GM19035 (cell line): Measurements from ENCODE around the gene RPS6KA5.

Experiments used
- ATAC-seq: cut with Tn5 transposase; IDR thresholded peaks from one replicate; pipeline ENCODE4 v1.9.1; 2021; ENCODE audit not compliant: unreplicated experiment

The RPS6KA5 gene

DNA sequence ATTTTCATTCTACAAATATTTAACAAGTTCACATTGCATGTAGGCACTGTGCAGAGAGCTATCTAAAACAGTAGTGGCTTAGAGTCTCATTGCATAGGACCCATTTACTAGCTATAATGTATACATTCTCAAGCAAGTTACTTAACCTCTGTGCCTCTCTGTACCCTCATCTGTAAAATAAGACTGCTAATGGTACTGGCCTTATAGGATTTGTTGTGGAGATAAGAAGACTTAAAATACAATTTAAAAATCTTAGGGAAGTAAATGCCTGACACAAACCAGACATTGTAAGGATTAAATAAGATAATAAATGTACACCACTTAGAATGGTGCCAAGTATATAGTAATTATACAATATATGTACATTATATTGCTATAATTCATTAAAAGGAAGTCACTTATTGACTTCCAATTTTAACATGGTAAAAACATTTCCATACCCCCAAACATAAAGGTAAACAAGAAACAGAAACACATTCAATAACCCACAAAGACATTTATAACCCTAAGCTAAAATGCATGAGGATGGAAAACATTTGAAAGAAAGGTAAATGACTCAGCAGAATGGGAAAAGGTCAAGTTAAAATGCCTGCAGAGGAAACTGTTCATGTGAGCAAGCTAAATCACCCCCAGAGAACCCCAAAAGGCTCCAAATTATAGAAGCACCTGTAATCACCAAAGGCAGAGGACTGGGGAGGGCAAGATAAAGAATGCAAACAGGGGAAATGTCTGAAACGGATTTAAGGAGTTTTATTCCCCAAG, 30.8 kb downstream of the RPS6KA5 start:
- ATAC-seq, result no peak

DNA sequence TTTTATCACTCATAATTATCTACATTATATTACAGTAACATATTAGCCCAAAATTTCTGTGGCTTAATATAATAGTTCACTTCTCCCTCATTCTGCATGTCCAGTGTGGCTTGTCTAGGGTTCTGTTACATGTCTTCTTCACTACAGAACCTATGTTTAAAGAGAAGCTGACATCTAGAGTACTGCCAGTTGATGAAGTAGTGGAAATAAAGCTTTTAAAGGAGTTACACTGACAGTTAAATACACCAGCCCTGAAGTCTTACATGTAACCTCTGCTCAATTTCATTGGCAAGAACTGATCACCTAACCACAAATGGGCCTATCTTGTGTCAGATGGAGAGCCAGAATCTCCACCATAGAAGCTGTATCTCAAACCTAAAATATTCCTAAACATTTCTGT, 32.9 kb downstream of the RPS6KA5 start:
- no peak for ATAC-seq

DNA sequence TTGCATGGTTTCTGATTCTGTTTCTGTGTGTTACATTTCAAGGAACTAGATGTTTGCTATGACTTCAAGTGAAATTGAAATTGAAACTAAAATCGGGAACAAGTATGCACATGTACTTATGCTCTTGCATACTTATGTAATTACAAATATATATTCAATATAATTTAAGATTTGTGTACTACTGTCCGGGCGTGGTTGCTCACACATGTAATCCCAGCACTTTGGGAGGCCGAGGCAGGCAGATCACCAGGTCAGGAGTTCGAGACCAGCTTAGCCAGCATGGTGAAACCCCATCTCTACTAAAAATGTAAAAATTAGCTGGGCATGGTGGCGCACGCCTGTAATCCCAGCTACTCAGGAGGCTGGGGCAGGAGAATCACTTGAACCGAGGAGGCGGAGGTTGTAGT, 37.8 kb downstream of the RPS6KA5 start:
- peak; percentile 80 for ATAC-seq

GRCh38 chr14:91021991-91022621, 38.3 kb downstream of the RPS6KA5 start:
- peak; percentile 53 for ATAC-seq

DNA sequence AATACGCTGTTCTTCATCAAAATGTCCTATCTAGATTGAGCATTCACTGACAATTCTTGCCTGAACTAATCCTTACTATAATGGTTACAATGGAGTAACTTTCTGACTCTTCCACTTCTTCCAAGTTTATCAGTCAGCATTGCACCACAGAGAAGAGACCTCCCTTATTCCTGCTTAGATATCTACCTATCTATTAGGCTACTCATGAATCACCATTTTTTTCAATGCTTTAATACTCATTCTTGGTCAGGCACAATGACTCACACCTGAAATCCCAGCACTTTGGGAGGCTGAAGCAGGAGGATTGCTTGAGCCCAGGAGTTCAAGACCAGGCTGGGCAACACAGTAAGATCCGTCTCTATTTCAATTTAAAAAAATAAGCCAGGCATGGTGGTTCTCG, 39.3 kb downstream of the RPS6KA5 start:
- no peak for ATAC-seq

- no peak for ATAC-seq
These were observed 40.8 kb downstream of the RPS6KA5 start for GRCh38 chr14:91019673-91020072.

- ATAC-seq, result no peak
These were observed 42.0 kb downstream of the RPS6KA5 start for GRCh38 chr14:91018481-91018880.

- no peak for ATAC-seq
These were observed 43.5 kb downstream of the RPS6KA5 start for GRCh38 chr14:91016800-91017410.

- no peak for ATAC-seq
These were observed 45.0 kb downstream of the RPS6KA5 start for GRCh38 chr14:91015435-91015834.

DNA sequence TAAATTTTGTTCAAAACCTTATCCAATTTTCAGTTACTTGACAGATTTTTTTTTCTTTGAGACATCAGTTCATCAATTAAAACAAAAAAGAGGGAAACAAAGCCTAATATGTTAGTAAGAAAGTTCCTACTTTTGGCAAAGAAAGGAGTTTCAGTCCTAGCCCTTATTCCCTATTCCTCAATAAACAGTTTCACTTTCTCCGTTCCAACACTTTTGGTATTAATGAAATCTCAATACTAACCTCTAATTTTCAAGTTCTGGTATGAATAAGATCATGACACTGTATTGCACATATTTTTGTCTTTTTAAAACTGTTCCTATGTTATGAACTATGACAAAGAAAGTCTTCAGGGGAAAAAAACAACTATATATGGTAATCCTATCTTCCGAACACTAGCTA, 48.4 kb downstream of the RPS6KA5 start:
- no peak for ATAC-seq

DNA sequence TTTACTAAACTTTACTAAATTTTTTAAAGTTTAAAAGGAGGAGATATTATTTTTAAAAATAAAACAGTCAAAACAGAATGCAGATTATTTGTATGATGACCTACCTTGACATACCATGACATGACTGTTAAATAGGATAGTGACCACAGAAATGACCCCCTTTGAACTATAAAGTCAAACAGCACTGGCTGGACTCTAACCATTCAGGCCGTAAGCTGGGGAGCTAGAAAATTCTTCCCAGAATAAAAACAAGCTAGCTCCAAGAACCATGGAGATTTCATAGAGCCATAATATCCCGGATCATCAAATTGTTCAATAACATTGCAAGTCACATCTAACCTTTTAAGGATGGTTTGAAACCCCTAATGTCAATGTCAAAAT, 50.3 kb downstream of the RPS6KA5 start:
- ATAC-seq, result no peak

DNA sequence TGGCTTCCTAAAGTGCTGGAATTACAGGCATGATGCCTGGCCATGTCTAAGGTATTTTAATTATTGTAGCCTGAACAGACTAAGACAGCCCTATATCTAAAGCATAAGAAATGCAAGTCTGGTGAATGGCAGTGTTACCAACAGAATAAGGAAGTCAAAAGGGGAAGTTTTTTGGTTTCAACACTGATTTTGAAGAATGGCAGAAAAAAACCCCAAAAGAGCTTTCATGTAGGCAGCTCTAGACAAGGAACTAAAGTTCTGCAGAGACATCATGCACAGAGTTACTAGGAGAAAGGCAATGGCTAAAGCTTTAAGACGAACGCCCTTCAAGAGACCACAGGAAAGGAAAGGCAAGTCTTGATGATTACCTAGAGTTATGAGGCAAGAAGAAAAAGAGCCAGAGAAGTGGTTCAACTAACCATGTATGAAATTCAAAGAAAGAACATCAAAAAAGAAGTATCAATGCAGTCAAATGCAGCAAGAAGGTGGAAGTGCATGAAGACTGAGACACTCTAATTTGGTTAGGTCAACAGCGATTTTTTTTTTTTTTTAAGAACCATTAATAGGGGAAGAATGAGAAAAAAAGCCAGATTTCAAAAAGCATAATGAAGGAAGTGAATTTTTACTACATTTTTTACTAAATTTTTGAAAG, 50.8 kb downstream of the RPS6KA5 start:
- ATAC-seq, result peak; percentile 96

GRCh38 chr14:91008759-91009409, 51.6 kb downstream of the RPS6KA5 start:
- no peak for ATAC-seq

- no peak for ATAC-seq
These were observed 54.7 kb downstream of the RPS6KA5 start for GRCh38 chr14:91005716-91006115.

GRCh38 chr14:91004987-91005386, 55.5 kb downstream of the RPS6KA5 start:
- ATAC-seq, result no peak

- no peak for ATAC-seq
These were observed 61.1 kb downstream of the RPS6KA5 start for GRCh38 chr14:90999299-90999698.

DNA sequence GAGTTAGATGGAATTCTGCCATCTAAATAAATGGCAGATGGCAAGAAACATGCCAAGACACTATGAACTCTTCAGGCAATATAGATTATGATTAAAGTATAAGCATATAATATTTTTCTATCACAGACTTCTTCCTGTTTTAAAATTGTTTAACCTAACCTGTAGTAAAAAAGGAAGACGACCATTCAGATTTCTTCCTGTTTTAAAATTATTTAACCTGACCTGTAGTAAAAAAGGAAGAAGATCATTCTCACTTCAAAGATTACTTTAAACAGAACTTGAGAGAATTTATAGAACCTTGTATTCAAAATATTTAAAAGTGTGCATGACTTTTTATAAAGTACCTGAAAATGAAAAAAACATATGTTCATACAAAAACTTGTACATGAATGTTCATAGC, 63.5 kb downstream of the RPS6KA5 start:
- ATAC-seq, result no peak

- ATAC-seq, result no peak
These were observed 64.7 kb downstream of the RPS6KA5 start for GRCh38 chr14:90995785-90996184.

DNA sequence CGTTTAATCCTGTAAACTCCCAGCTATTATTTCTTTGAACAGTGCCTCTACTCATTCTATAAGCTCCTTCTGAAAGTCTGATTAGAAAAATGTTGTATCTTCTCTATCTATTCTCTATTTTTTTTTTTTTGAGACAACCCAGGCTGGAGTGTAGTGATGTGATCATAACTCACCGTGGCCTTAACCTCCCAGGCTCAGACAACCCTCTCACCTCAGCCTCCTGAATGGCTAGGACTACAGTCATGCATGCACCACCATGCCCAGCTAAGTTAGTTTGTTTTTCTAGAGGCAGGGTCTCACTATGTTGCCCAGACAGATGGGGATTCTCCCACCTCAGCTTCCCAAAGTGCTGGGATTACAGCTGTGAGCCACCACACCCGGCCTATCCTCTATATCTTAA, 66.6 kb downstream of the RPS6KA5 start:
- ATAC-seq, result no peak

DNA sequence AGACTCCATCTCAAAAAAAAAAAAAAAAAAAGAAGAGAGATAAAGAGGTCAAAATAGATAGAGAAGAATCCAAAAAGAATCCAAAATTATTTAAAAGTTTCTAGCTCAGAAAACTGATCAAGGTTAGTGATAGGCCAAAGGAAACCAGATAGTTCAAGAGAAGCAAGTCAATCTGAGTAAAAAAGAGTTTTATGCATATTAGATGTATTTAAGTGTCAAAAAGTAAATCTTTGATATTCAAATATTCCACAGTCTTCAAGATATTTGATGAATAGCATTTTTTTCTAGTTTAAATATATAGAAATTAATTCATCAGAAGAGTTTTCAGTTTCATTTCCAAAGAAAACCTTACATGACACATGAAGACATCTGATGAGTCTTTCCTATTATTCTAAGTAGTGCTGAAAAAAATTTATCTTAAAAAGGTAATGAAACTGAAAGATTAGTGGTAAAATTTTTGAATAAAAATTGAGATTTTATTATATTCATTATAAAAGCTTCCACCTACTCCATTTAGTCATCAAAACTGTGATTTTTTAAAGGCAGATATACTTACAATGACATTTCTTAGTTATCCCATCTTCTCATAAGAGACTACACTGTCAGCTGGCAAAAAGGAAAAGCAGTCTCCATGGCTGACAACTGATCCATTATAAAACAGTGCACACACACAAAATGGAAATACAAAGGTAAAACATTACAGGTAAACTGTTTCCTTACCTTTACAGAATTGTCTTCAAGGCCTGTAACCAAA, 68.6 kb downstream of the RPS6KA5 start:
- ATAC-seq, result no peak

DNA sequence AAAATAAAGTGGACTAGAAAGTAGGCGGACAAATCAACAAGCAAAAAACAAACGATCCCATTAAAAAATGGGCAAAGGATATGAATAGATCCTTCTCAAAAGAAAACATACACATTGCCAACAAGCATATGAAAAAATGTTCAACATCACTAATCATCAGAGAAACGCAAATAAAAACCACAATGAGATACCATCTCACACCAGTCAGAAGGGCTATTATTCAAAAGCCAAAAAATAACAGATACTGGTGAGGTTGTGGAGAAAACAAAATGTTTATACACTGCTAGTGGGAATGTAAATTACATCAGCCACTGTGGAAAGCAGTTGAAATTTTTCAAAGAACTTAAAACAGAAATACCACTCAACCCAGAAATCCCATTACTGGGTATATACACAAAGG, 70.3 kb downstream of the RPS6KA5 start:
- ATAC-seq, result no peak
